Activated CD8-positive, alpha-beta memory T cell treated with anti-CD3 and anti-CD28 coated beads, Interleukin-2, amount 50 U/mL, for 24 hours (primary cell): ENCODE data around the gene MMD2.

Experiments used
- DNase-seq: peaks from one replicate; pipeline ENCODE4 v3.0.0-alpha.2; 2020; ENCODE audit errors: extremely low read depth

MMD2 gene

DNA sequence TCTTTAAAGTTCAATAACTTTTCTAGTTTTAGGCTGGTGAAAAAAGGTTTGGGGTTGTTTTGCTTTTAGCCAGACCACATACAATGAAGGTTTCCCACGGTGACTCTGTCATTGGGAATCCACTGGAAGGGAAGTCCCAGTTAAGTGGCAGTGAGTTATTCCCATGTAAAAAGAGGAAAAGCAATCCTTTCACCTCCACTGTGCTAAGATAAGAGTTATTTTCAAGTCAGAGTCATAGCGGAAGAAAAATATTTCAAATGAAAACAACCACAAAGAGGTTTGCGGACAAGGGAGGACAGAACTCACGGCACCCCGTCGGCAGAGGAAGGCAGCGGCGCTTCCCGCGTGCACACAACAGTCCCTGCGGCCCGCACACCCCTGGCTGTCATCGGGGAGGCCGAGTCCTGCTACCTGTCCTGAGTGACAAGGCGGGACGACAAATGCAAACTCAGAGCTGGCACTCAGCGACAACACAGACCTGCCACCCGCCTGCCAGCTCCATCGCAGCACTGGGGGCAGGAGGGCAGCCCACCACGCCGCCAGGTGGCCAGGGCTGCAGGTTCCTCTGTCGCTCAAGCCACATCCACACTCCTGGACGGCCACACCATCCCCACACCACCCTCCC is 87.8 kb downstream of the MMD2 start:
- DNase-seq: no peak

DNA sequence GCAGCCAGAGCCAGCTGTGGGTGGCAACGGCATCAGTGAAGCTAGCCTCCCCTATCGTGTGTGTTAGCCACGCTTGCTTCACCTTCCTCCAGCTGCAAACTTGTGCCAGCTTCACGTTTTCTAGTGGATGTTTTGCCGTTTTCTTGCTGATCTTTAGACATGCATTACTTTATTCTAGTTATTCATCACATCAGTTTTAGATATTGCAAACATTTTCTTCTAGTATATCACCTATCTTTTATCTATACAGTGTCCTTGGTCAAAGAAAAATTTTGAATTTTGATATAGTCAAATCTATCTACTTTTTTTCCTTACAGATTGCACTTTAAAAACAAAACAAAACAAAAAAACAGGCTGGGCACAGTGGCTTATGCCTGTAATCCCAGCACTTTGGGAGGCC is 90.5 kb downstream of the MMD2 start:
- no peak for DNase-seq

DNA sequence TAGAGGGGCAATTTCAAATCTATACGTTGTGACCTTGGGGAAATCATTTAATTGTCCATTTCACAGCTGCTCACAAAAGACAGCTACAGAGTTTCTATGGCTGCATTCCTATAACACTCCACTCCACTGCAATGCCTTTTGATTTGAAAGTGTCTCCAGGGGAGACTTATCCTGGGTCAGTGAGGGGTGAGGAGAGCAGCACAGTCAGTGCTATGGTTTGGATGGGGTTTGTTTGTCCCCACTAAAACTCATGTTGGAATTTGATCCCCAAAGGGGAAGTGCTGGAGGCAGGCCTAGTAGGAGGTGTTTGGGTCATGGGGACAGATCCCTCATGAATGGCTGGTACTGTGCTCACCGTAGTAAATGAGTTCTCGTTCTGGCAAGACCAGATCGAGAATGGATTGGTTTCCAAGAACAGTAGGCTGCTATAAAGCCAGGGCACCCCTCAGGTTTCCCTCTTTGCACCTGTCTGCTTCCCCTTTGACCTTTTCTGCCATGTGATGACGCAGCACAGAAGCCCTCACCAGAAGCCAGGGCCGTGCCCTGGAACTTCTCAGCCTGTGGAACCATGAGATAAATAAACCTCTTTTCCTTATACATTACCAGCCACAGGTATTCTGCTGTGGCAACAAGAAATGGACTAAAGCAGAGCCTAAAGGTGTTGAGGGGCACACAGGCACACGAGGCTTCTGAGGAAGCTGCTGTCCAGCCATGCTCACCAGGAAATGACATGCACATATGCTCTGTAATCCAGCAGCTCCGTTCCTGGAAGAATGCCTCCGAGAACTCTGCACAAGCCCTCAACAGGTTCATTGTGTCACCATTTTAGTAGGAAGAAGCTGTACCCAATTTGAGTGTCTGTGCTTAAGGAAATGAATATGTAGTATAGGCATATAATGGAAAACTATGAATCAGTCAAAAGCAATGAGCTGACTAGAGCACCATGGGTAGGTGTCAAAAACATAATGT is 92.2 kb downstream of the MMD2 start:
- no peak for DNase-seq

DNA sequence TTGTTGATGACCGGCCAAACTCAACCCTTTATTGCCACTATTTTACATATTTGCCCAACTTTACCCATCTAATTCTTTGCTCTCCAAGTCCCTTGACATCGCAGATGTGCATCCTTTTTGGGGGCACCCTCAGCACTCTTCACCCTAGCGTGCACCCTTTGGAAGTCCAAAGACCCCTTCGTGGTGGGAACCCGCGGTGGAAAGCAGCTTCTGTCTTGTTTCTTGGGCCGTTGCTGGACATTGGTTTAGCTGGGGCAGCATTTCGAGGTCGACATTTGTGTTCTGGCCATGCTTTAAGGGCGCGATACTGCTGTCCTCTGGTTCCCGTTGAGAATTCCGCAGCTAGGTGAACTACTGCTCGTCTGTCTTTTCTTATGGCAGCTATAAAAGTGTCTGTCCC is 96.8 kb downstream of the MMD2 start:
- no peak for DNase-seq

- no peak for DNase-seq
Measured at GRCh38 chr7:4861673-4862072, 97.3 kb downstream of the MMD2 start, which contains the start of gene PAPOLB. TSS of gene PAPOLB (minus strand) at chr7:4862030. CDS start at chr7:4861810, 220 bp downstream.

GRCh38 chr7:4861227-4861626 is 97.8 kb downstream of the MMD2 start:
- DNase-seq: no peak

GRCh38 chr7:4857189-4857588 is 101.8 kb downstream of the MMD2 start:
- no peak for DNase-seq

DNA sequence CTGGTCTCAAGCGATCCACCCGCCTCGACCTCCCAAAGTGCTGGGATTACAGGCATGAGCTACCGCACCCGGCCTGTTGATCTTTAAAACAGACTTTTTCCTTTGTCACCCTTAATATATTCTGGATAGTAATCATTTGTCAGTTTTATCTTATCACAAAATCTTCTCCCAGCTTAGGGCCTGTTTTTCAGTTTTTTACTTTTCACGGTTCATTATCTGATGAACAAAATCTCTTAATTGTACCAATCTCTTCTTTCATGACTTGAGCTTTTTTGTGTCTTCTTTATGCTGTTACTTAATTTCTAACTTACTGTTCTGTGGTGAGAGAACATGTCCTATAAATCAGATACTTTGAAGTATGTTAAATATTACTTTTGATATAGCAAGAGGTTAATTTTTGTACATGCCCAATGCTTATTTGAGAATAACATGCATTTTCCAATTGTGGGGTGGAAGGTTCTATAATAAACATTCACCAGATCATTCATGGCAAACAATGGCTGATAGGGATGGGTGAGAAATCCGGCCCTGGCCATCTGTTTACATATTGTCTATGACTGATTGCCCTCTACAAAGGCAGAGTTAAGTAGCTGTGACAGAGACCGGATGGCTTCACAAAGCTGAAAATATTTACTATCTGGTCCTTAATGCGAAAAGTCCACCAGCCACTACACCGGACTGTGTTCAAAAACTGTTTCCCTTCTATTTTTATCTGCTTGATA is 102.5 kb downstream of the MMD2 start:
- DNase-seq: no peak
